ENCODE results near the gene MGAT4B. TPM values are rescaled to one million over a fixed set of nuclear protein-coding genes. Genes with fewer than 3 reads are reported as not detected.
A peak's percentile ranks its signal among the peaks of the same experiment; 100 is the strongest.

MGAT4B gene
- total RNA-seq, 2 experiments from 2014 or later, result 57.7 to 59.9 TPM

GRCh38 chr5:179783128-179783527, 23.5 kb downstream of the MGAT4B start:
- no peak for DNase-seq
- no peaks in the 10 kb centered on the region for H3K4me1 Mint-ChIP-seq (ENCODE audit: low read depth)
- H3K27ac Mint-ChIP-seq, result no peak overlapping the region
- no peaks in the 10 kb centered on the region for H3K27me3 Mint-ChIP-seq (ENCODE audit: low read depth)
- no peak overlapping the region for H3K4me3 Mint-ChIP-seq
- intact Hi-C loops (cut with micrococcal nuclease), result no loop called here
- H3K9me3 Mint-ChIP-seq, result no peaks in the 10 kb centered on the region
- H3K36me3 Mint-ChIP-seq (ENCODE audit: low read depth), result no peaks in the 10 kb centered on the region
- CTCF ChIA-PET, result interaction anchor here (1.5 kb wide), 1 partner anchor 20 kb away, joined by 4 read pairs; no protein-coding TSS in a partner anchor

GRCh38 chr5:179781846-179782245, 24.8 kb downstream of the MGAT4B start:
- Mint-ChIP-seq H3K36me3 (ENCODE audit: low read depth) (peaks cover 2% of the 10 kb centered on the region), H3K4me1 (ENCODE audit: low read depth) (no peaks in the 10 kb centered on the region), H3K4me3 (no peak overlapping the region), H3K27me3 (ENCODE audit: low read depth) (no peaks in the 10 kb centered on the region), H3K9me3 (no peaks in the 10 kb centered on the region), H3K27ac (no peak overlapping the region)
- CTCF ChIA-PET, result interaction anchor here (1.2 kb wide), 1 partner anchor 19 kb away, joined by 4 read pairs; no protein-coding TSS in a partner anchor
- intact Hi-C loops (cut with micrococcal nuclease), result no loop called here
- no peak for DNase-seq

GRCh38 chr5:179780362-179780761, 26.3 kb downstream of the MGAT4B start:
- Mint-ChIP-seq H3K9me3 (no peaks in the 10 kb centered on the region), H3K4me1 (ENCODE audit: low read depth) (no peaks in the 10 kb centered on the region), H3K27ac (peak overlapping the region; percentile 15), H3K27me3 (ENCODE audit: low read depth) (no peaks in the 10 kb centered on the region), H3K36me3 (ENCODE audit: low read depth) (peaks cover 9% of the 10 kb centered on the region), H3K4me3 (no peak overlapping the region)
- intact Hi-C loops (cut with micrococcal nuclease), result no loop called here
- no peak for DNase-seq
- CTCF ChIA-PET, result interaction anchor here (0.6 to 3.5 kb wide), 2 partner anchors 16 to 18 kb away, joined by 3 to 21 read pairs; no protein-coding TSS in a partner anchor

- Mint-ChIP-seq H3K9me3 (no peaks in the 10 kb centered on the region), H3K27ac (no peak overlapping the region), H3K4me3 (no peak overlapping the region), H3K4me1 (ENCODE audit: low read depth) (no peaks in the 10 kb centered on the region), H3K27me3 (ENCODE audit: low read depth) (no peaks in the 10 kb centered on the region), H3K36me3 (ENCODE audit: low read depth) (peaks cover 9% of the 10 kb centered on the region)
- intact Hi-C loops (cut with micrococcal nuclease), result no loop called here
- DNase-seq, result no peak
- CTCF ChIA-PET, result interaction anchor here (0.6 to 3.5 kb wide), 2 partner anchors 15 to 17 kb away, joined by 3 to 21 read pairs; no protein-coding TSS in a partner anchor
Observed at GRCh38 chr5:179779826-179780225, 26.8 kb downstream of the MGAT4B start.

- H3K36me3 Mint-ChIP-seq (ENCODE audit: low read depth), result peaks cover 14% of the 10 kb centered on the region
- H3K27ac Mint-ChIP-seq, result no peak overlapping the region
Observed at GRCh38 chr5:179778591-179778990, 28.1 kb downstream of the MGAT4B start.

DNA sequence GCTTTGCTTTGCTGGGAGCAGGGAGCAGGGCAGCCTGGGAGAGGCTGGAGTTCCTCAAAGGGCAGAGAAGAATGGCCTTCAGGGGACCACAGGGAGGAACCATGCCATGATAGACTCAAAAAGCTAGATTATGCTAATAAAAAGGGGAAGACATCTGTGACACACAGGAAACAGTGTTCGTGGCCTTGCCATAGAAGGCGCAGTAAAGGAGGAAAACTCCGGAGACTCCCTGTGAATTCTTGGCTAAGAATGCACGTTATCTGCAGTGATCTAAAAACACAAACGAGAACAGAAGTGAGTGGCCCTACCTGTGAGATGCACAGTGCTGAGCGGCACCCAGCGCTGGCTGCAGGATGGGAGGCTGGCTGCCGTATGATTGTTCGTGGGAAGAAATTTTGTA, 28.8 kb downstream of the MGAT4B start:
- intact Hi-C loops (cut with micrococcal nuclease), result no loop called here
- no peak overlapping the region for H3K4me3 Mint-ChIP-seq
- H3K4me1 Mint-ChIP-seq (ENCODE audit: low read depth), result no peaks in the 10 kb centered on the region
- H3K9me3 Mint-ChIP-seq, result no peaks in the 10 kb centered on the region
- CTCF ChIA-PET, result interaction anchor here (0.6 to 3.5 kb wide), 2 partner anchors 15 to 432 kb away, joined by 7 to 21 read pairs; no protein-coding TSS in a partner anchor
- no peak for DNase-seq
- no peaks in the 10 kb centered on the region for H3K27me3 Mint-ChIP-seq (ENCODE audit: low read depth)
- no peak overlapping the region for H3K27ac Mint-ChIP-seq
- H3K36me3 Mint-ChIP-seq (ENCODE audit: low read depth), result peaks cover 21% of the 10 kb centered on the region

More at GRCh38 chr5:179778591-179778990, 28.1 kb downstream of the MGAT4B start:
- no peak overlapping the region for H3K4me3 Mint-ChIP-seq
- DNase-seq, result no peak
- H3K4me1 Mint-ChIP-seq (ENCODE audit: low read depth), result no peaks in the 10 kb centered on the region
- no peaks in the 10 kb centered on the region for H3K9me3 Mint-ChIP-seq
- no peaks in the 10 kb centered on the region for H3K27me3 Mint-ChIP-seq (ENCODE audit: low read depth)
- CTCF ChIA-PET, result interaction anchor here (3.5 kb wide), 1 partner anchor 16 kb away, joined by 21 read pairs; no protein-coding TSS in a partner anchor
- intact Hi-C loops (cut with micrococcal nuclease), result no loop called here

GRCh38 chr5:179777456-179777855, 29.2 kb downstream of the MGAT4B start:
- Mint-ChIP-seq H3K4me1 (ENCODE audit: low read depth) (no peaks in the 10 kb centered on the region), H3K9me3 (no peaks in the 10 kb centered on the region), H3K27ac (no peak overlapping the region), H3K36me3 (ENCODE audit: low read depth) (peaks cover 24% of the 10 kb centered on the region), H3K4me3 (no peak overlapping the region), H3K27me3 (ENCODE audit: low read depth) (no peaks in the 10 kb centered on the region)
- CTCF ChIA-PET, result interaction anchor here (0.7 to 3.5 kb wide), 3 partner anchors 15 to 211 kb away, joined by 3 to 21 read pairs (median 4); no protein-coding TSS in a partner anchor
- intact Hi-C loops (cut with micrococcal nuclease), result no loop called here
- no peak for DNase-seq

GRCh38 chr5:179776411-179776938, 30.2 kb downstream of the MGAT4B start:
- Mint-ChIP-seq H3K27me3 (ENCODE audit: low read depth) (no peaks in the 10 kb centered on the region), H3K4me3 (no peak overlapping the region), H3K27ac (no peak overlapping the region), H3K9me3 (no peaks in the 10 kb centered on the region), H3K4me1 (ENCODE audit: low read depth) (no peaks in the 10 kb centered on the region), H3K36me3 (ENCODE audit: low read depth) (peaks cover 30% of the 10 kb centered on the region)
- no peak for DNase-seq
- CTCF ChIA-PET, result interaction anchor here (1.1 kb wide), 1 partner anchor 20 kb away, joined by 4 read pairs; no protein-coding TSS in a partner anchor
- intact Hi-C loops (cut with micrococcal nuclease), result no loop called here

GRCh38 chr5:179774442-179774841, 32.2 kb downstream of the MGAT4B start:
- CTCF ChIA-PET, result no interaction called here
- no peaks in the 10 kb centered on the region for H3K4me1 Mint-ChIP-seq (ENCODE audit: low read depth)

DNA sequence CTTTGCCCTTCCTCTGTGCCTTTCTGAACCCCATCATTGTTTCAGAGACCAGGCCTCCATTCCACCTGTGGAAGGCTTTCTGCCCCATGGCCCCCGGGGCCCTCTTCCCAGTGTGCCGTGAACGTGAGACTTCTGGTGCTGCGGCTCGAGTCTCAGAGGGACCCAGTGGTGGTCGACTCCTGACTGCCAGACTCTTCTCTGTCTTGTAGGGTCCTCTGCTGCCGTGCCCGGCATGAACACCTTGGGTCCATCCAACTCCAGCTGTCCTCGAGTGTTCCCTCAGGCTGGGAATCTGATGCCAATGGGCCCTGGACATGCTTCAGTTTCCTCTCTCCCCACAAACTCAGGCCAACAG, 33.0 kb downstream of the MGAT4B start:
- Mint-ChIP-seq H3K4me1 (ENCODE audit: low read depth) (peaks cover 2% of the 10 kb centered on the region), H3K9me3 (no peaks in the 10 kb centered on the region), H3K4me3 (no peak overlapping the region), H3K36me3 (ENCODE audit: low read depth) (peaks cover 51% of the 10 kb centered on the region), H3K27ac (no peak overlapping the region), H3K27me3 (ENCODE audit: low read depth) (no peaks in the 10 kb centered on the region)
- CTCF ChIA-PET, result no interaction called here
- intact Hi-C loops (cut with micrococcal nuclease), result no loop called here
- DNase-seq, result no peak

More at GRCh38 chr5:179774442-179774841, 32.2 kb downstream of the MGAT4B start:
- intact Hi-C loops (cut with micrococcal nuclease), result no loop called here
- Mint-ChIP-seq H3K9me3 (no peaks in the 10 kb centered on the region), H3K36me3 (ENCODE audit: low read depth) (peaks cover 45% of the 10 kb centered on the region), H3K4me3 (no peak overlapping the region), H3K27me3 (ENCODE audit: low read depth) (no peaks in the 10 kb centered on the region), H3K27ac (no peak overlapping the region)
- no peak for DNase-seq

DNA sequence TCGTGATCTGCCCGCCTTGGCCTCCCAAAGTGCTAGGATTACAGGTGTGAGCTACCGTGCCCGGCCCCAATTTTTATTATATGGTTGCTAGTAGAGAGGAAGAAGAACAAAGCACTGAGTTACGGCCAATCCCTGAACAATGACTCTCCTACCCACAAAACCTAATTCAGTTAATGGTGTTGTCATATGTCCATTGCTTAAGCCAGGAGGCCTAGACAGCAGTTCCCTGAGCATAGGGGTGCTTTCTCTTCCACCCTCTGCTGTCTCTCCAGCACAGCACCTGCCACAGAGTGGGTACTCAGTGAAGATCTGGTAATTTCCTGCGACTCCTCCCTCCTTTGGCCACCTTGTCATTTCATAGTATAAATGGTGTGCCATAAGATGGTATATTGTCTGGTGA, 34.3 kb downstream of the MGAT4B start:
- Mint-ChIP-seq H3K27ac (no peak overlapping the region), H3K4me3 (no peak overlapping the region), H3K4me1 (ENCODE audit: low read depth) (peaks cover 12% of the 10 kb centered on the region), H3K36me3 (ENCODE audit: low read depth) (peaks cover 49% of the 10 kb centered on the region), H3K9me3 (no peaks in the 10 kb centered on the region), H3K27me3 (ENCODE audit: low read depth) (no peaks in the 10 kb centered on the region)
- intact Hi-C loops (cut with micrococcal nuclease), result no loop called here
- no peak for DNase-seq
- CTCF ChIA-PET, result interaction anchor here (2.4 kb wide), 1 partner anchor 10 kb away, joined by 14 read pairs; no protein-coding TSS in a partner anchor

GRCh38 chr5:179771311-179771895, 35.3 kb downstream of the MGAT4B start:
- intact Hi-C loops (cut with micrococcal nuclease), result no loop called here
- peaks cover 51% of the 10 kb centered on the region for H3K36me3 Mint-ChIP-seq (ENCODE audit: low read depth)
- DNase-seq, result no peak
- no peaks in the 10 kb centered on the region for H3K27me3 Mint-ChIP-seq (ENCODE audit: low read depth)
- no peak overlapping the region for H3K27ac Mint-ChIP-seq
- H3K4me3 Mint-ChIP-seq, result no peak overlapping the region
- no peaks in the 10 kb centered on the region for H3K9me3 Mint-ChIP-seq
- CTCF ChIA-PET, result interaction anchor here (0.6 to 2.4 kb wide), 4 partner anchors 9 to 31 kb away, joined by 3 to 14 read pairs (median 4); no protein-coding TSS in a partner anchor
- H3K4me1 Mint-ChIP-seq (ENCODE audit: low read depth), result peaks cover 12% of the 10 kb centered on the region

DNA sequence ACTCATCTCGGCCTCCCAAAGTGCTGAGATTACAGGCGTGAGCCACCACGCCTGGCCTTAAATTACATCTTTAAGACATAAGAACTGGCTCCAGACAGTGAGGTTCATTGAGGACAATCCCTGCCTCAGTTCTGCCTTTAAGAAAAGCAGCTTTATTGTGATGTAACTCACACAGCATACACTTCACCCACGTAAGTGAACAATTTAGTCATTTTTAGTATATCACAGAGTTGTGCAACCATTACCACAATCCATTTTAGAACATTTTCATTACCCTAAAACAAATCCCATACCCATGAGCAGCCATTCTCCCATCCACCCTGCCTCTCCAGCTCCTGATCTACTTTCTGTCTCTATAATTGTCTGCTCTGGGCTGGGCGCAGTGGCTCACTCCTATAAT, 36.9 kb downstream of the MGAT4B start:
- CTCF ChIA-PET, result no interaction called here
- peaks cover 21% of the 10 kb centered on the region for H3K4me1 Mint-ChIP-seq (ENCODE audit: low read depth)
- no peak for DNase-seq
- no peaks in the 10 kb centered on the region for H3K27me3 Mint-ChIP-seq (ENCODE audit: low read depth)
- H3K4me3 Mint-ChIP-seq, result no peak overlapping the region
- H3K27ac Mint-ChIP-seq, result no peak overlapping the region
- H3K9me3 Mint-ChIP-seq, result no peaks in the 10 kb centered on the region
- peaks cover 54% of the 10 kb centered on the region for H3K36me3 Mint-ChIP-seq (ENCODE audit: low read depth)
- intact Hi-C loops (cut with micrococcal nuclease), result no loop called here
